ENCODE data around the gene ACTL10.

ACTL10 gene

GRCh38 chr20:33666293-33667244 is at the start of gene ACTL10:
Gene ACTL10, plus strand, starts transcription at chr20:33666943. Its CDS starts 555 bp downstream, at chr20:33667498.
- no peak; the same call in 1 of the 2 replicates for TF ChIP-seq ZFX (IDR thresholded peaks at IDR 0.05)
- TF ChIP-seq CTCF (conservative IDR thresholded peaks at IDR 0.05): no peak
- peak within 1 kb of the TSS; percentile 97 for H3K27ac ChIP-seq

GRCh38 chr20:33621717-33622400 is 44.9 kb upstream of the ACTL10 start:
- TF ChIP-seq ZFX (IDR thresholded peaks at IDR 0.05) (no peak), CTCF (conservative IDR thresholded peaks at IDR 0.05) (no peak)
- no peak overlapping the region for H3K27ac ChIP-seq

- TF ChIP-seq ZFX (IDR thresholded peaks at IDR 0.05) (no peak), CTCF (conservative IDR thresholded peaks at IDR 0.05) (no peak)
- H3K27ac ChIP-seq: no peak overlapping the region
These were observed 43.9 kb upstream of the ACTL10 start for GRCh38 chr20:33622705-33623365.

GRCh38 chr20:33624399-33624798 is 42.3 kb upstream of the ACTL10 start:
- H3K27ac ChIP-seq: no peak overlapping the region
- TF ChIP-seq CTCF (conservative IDR thresholded peaks at IDR 0.05) (no peak), ZFX (IDR thresholded peaks at IDR 0.05) (no peak)

GRCh38 chr20:33626190-33626589 is 40.6 kb upstream of the ACTL10 start:
- TF ChIP-seq CTCF (conservative IDR thresholded peaks at IDR 0.05) (no peak), ZFX (IDR thresholded peaks at IDR 0.05) (no peak)
- no peak overlapping the region for H3K27ac ChIP-seq

GRCh38 chr20:33627577-33628216 is 39.0 kb upstream of the ACTL10 start:
- TF ChIP-seq CTCF (conservative IDR thresholded peaks at IDR 0.05): no peak
- no peak for TF ChIP-seq ZFX (IDR thresholded peaks at IDR 0.05)

More at GRCh38 chr20:33627577-33628216, 39.0 kb upstream of the ACTL10 start:
- H3K27ac ChIP-seq: no peak overlapping the region

Data from C4-2B (cell line).